ENCODE data around the gene TPT1. TPM values are rescaled to one million over a fixed set of nuclear protein-coding genes. Genes with fewer than 3 reads are reported as not detected.
"Not testable (repeated sequence)": the region's sequence is repeated elsewhere in the genome, so short reads cannot be mapped to it uniquely, and the experiment has no call there.

Gene TPT1
- total RNA-seq, result 1,117 and 1,641 TPM in 2 replicates

DNA sequence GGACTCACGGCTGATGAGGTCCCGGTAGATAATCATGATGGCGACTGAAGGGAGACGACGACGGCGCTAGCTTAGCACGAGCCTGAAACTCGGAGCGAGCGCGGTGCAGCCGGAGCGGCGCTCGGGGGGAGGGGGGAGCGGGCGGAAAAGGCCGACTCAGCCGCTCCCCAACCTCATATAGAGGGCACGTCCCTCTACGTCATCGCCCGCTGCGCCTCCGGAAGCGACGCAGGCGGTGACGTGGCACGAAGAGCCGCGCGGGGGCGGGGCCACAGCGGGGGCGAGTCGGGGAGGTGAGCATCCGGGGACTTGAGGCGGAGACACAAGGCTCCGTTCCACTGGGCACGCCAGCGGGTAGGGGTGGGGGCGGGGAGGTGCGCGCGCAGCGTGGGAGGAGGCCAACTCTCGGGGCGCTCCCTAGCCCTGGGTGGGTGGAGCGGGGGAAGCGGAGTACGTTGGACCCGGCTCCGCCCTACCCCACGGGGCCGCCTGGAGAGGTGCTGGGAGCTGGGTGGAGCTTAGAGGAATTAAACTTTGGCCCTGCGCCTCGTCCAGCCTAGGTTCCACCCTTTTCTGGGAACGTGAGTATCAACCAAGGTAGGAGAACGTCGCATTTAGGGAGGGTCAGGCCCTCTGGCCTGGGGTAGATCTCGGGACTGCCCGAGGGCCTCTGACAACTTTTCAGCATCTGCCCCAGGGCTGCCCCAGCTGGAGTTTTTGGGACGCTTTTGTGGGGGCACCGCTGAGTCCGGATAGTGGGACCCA, at the start of gene TPT1:
Gene TPT1, minus strand, starts transcription at position 150 of the 765 bp plus-strand sequence. Its CDS starts 114 bp downstream, at position 36.
- no peak for DNase-seq (ENCODE audit: low read depth)
- H3K4me3 ChIP-seq (ENCODE audit: low read depth, low read length), result peak within 1 kb of the TSS; percentile 99
- TF ChIP-seq, protein P1, sequence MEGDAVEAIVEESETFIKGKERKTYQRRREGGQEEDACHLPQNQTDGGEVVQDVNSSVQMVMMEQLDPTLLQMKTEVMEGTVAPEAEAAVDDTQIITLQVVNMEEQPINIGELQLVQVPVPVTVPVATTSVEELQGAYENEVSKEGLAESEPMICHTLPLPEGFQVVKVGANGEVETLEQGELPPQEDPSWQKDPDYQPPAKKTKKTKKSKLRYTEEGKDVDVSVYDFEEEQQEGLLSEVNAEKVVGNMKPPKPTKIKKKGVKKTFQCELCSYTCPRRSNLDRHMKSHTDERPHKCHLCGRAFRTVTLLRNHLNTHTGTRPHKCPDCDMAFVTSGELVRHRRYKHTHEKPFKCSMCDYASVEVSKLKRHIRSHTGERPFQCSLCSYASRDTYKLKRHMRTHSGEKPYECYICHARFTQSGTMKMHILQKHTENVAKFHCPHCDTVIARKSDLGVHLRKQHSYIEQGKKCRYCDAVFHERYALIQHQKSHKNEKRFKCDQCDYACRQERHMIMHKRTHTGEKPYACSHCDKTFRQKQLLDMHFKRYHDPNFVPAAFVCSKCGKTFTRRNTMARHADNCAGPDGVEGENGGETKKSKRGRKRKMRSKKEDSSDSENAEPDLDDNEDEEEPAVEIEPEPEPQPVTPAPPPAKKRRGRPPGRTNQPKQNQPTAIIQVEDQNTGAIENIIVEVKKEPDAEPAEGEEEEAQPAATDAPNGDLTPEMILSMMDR (conservative IDR thresholded peaks at IDR 0.05; ENCODE audit: low read depth, low read length), result no peak

DNA sequence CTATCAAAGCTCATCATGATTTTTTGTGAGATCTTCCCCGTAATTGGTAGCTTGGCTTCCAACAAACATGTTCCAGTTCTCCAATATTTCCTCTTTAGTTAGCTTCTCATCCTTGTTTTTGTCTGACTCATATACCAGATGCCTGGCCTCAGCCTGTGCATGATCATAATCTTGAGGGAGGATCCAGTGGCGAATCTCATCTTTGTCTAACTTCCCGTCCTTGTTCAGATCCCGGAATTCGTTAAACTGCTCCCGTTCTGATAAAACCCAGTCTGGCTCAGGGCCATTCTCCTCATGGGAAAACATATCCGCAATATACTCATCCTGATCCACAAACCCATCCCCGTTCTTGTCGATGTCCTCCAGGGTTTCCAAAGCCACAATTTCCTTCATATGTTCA, 49.4 kb upstream of the TPT1 start:
- not testable (repeated sequence) for DNase-seq (ENCODE audit: low read depth); H3K4me3 ChIP-seq (ENCODE audit: low read depth, low read length)

DNA sequence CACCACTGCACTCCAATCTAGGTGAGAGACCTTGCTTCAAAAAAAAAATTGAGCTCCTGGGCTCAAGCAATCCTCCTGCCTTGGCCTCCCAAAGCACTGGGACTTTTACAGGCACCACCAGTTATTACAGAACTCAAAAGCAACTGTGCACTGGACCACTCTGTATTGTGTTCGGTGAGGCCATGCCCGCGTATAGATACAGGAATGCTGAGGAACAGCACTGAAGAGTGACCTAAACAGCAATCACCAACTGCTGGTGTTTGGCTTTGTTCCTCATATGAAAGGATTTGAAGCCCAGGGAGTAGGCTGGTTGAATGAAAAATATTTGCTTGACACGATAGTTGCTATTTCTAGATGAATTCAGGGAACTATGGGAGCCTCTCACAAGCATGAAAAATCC, 47.7 kb upstream of the TPT1 start:
- DNase-seq (ENCODE audit: low read depth), result no peak
- TF ChIP-seq, protein P1 (conservative IDR thresholded peaks at IDR 0.05; ENCODE audit: low read depth, low read length), result no peak
- no peak overlapping the region for H3K4me3 ChIP-seq (ENCODE audit: low read depth, low read length)

DNA sequence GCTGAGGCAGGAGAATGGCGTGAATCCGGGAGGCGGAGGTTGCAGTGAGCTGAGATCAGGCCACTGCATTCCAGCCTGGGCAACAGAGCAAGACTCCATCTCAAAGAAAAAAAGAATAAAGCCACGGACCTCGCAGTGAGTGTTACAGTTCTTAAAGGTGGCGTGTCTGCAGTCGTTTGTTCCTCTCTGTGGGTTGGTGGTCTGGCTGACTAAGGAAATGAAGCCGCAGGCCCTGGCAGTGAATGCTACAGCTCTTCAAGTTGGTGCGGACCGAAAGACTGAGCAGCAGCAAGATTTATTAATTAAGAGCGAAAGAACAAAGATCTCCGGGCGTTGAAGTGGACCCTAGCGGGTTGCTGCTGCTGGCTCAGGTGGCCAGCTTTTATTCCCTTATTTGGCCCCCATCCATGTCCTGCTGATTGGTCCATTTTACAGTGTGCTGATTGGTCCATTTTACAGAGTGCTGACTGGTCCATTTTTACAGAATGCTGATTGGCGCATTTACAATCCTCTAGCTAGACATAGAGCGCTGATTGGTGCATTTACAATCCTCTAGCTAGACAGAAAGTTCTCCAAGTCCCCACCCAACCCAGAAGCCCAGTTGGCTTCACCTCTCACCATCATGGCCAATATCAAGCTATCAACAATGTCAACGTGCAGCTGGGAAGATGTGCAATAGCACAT, 46.1 kb upstream of the TPT1 start:
- H3K4me3 ChIP-seq (ENCODE audit: low read depth, low read length); DNase-seq (ENCODE audit: low read depth): not testable (repeated sequence)

DNA sequence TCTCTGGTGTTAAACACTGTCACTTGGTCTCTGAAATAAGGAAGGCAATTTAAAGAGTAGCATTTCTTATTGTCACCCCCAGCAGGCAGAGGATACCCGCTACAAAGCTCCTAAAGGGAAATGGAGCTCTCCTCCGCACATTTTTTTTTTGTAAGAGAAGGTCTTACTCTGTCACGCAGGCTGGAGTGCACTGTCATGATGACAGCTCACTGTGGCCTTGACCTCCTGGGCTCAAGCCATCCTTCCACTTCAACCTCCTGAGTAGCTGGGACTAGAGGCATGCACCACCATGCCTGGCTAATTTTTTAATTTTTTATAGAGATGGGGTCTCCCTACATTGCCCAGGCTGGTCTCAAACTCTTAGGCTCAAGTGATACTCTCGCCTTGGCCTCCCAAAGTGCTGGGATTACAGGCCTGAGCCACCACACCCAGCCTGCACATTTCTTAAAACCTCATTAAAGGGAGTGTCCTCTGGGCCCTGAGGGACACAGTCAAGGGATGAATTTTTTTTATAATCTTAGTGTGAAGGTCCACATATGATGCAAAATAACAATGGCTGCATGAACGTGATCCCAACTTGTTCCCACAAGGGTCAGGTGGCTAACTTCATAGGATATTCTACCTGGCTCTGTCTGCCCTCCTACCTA, 45.0 kb upstream of the TPT1 start:
- no peak overlapping the region for H3K4me3 ChIP-seq (ENCODE audit: low read depth, low read length)
- TF ChIP-seq, protein P1 (conservative IDR thresholded peaks at IDR 0.05; ENCODE audit: low read depth, low read length), result no peak
- DNase-seq (ENCODE audit: low read depth), result no peak

DNA sequence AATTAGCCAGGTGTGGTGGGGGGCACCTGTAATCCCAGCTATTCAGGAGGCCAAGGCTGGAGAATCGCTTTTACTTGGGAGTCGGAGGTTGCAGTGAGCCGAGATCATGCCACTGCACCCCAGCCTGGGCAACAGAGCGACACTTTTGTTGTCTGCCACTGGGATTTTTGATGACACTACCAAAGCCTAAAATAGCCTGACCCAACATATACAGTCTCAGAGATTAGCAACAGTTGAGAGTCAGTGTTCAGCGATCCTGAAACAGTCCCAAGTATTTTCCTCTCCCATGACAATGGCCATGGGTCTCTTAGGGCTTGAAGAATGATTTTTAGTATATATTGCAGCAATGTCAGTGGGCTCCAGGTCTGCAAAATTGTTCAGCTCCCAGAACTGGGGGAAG, 44.3 kb upstream of the TPT1 start:
- no peak for DNase-seq (ENCODE audit: low read depth)
- TF ChIP-seq, protein P1 (conservative IDR thresholded peaks at IDR 0.05; ENCODE audit: low read depth, low read length), result no peak
- H3K4me3 ChIP-seq (ENCODE audit: low read depth, low read length), result no peak overlapping the region

DNA sequence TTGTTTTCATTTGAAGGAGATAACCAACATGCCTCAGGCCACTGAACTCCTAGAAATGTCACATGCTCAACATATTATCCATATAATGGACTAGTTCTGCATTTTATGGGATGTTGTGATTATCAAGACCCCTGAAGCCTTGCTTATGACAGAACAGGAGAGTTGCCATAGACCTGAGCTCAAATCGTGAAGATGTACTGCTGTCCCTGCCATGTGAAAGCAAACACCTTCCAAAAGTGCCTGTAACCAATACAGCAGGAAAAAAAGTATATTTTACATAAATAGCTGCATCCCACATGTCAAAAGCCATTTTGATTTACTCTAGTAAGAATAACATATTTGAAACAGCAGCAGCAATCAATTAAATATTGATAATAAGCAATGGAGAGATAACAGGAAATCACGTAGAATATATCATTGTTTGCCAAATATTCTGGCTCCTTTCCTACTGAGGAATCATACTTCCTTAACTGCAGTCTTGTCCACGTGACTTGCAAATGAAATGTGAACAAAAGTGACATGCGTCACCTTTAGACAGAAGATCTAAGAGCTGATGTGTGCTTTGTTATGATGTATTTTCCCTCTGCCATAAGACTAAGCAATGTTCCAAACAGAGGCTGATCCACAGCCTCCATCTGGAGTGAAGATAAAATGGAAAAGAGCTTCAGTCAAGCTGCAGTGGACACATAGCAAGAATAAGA, 43.6 kb upstream of the TPT1 start:
- DNase-seq (ENCODE audit: low read depth), result no peak
- H3K4me3 ChIP-seq (ENCODE audit: low read depth, low read length), result no peak overlapping the region
- TF ChIP-seq, protein P1 (conservative IDR thresholded peaks at IDR 0.05; ENCODE audit: low read depth, low read length), result no peak

DNA sequence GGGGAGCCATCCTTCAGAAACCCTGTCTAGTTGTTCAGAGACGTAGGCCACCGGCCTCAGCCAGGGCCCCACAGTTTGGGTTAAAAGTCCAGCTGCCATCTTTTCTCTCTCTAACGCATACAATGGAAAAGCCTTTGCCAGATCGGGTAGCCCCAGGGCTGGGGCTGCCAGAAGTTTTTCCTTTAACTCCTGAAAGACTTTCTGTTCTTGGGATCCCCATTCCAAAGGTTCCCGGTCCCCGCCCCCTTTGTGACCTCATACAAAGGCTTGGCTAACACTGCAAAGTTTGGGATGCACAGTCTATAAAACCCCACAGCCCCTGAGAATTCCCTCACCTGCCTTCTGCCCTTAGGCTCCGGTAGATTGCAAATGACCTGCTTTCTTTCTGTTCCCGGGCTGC, 41.8 kb upstream of the TPT1 start:
- not testable (repeated sequence) for DNase-seq (ENCODE audit: low read depth); H3K4me3 ChIP-seq (ENCODE audit: low read depth, low read length)

Data from epithelial cell of proximal tubule (primary cell).